Measurements from ENCODE around the gene OSBPL7.

The OSBPL7 gene

GRCh38 chr17:47847341-47848197, 26.0 kb upstream of the OSBPL7 start:
- DNase-seq (ENCODE audit: low spot score) = no peak

- DNase-seq (ENCODE audit: low spot score) = no peak
These were observed 25.2 kb upstream of the OSBPL7 start for GRCh38 chr17:47846716-47847340.

GRCh38 chr17:47845716-47846075, 24.1 kb upstream of the OSBPL7 start:
- no peak for DNase-seq (ENCODE audit: low spot score)

- no peak for DNase-seq (ENCODE audit: low spot score)
These were observed 23.5 kb upstream of the OSBPL7 start for GRCh38 chr17:47844814-47845715.

GRCh38 chr17:47844227-47844626, 22.6 kb upstream of the OSBPL7 start:
- DNase-seq (ENCODE audit: low spot score) = no peak

DNA sequence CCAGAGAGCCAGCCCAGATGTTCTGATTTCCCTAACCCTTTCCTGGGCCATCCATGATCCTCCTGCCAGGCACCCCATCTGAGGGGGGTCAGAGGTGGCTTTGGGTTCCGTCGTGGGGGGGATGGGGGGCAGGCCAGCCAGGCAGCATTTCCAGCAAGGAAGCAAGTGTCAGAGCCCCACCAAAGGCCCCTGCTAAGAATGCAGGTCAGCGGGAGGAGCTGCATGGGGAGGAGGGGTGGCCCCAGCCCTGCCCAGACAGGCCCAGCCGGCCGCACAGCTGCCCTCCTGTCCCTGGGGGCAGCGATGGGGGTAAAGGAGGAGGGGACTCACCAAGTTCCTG, 21.8 kb upstream of the OSBPL7 start:
- no peak for DNase-seq (ENCODE audit: low spot score)

DNA sequence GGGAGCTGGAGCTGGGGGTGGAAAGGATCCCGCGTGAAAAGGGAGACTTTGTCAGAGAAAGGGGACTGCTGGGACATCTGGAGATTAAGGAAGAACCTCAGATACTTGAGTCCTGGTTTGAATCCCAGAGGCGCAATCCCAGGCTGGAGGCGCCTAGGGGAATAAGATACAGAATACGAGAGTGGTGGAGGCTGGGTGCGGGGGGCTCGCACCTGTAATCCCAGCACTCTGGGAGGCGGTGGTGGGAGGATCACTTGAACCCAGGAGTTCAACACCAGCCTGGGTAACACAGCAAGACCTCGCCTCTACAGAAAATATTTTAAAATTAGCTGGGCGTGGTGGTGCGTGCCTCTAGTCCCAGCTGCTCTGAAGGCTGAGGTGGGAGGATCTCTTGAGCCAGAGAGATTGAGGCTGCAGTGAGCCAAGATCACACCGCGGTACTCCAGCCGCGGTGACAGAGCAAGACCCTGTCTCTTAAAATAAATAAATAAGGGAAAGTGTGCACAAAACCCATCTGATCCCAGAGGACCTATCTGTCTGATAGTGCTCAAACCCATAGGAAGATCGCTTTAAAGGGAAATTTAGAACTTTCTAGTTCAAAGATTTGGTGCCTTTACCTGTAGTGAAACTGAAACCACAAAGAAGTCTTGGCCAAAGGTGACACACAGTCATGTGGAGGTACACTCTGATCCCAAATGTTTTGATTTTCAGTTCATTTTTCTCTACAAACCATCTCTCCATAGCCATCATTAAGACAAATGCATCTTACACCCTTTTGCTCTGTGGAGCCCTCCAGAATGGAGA, 20.1 kb upstream of the OSBPL7 start:
- DNase-seq (ENCODE audit: low spot score) = no peak

- peak; percentile 81 for DNase-seq (ENCODE audit: low spot score)
These were observed 19.3 kb upstream of the OSBPL7 start, which contains the start of gene SCRN2 for GRCh38 chr17:47840742-47841487. TSS of gene SCRN2 (minus strand) at chr17:47841273. CDS start at chr17:47840843, 430 bp downstream.

DNA sequence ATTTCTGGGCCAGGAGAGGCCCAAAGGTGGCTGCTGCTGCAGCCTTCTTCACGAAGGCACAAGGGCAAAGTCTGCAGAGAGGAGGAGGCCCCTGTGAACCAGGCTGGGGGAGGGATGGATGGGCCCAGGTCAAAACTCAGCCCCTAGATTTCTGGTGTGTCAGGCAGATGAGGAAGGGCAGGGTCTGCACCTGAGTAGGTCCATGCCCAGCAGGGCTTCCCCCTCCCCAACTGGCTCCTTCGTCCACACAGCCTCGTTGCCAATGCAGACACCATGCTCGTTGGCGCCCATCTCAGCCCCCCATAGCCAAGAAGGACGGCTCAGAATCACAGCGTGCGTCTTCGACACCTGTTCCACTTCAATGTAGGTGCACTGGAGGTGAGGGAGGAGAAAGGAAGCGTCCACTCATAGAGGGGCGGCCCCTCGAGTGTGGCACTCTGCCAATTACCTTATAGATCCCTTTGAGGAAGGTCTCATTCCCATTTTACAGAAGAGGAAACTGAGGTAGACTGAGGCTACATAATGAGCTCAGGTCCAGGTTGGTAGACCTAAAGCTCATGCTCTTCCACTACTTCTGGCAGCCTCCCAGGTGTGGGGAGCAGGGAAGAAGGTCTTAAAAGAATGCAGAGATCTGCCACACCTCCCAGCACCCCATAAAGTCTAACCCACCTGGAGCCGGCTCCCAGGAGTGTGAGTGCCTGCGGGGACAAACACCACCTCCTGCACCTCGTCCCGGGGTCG, 18.6 kb upstream of the OSBPL7 start:
- DNase-seq (ENCODE audit: low spot score) = no peak

DNA sequence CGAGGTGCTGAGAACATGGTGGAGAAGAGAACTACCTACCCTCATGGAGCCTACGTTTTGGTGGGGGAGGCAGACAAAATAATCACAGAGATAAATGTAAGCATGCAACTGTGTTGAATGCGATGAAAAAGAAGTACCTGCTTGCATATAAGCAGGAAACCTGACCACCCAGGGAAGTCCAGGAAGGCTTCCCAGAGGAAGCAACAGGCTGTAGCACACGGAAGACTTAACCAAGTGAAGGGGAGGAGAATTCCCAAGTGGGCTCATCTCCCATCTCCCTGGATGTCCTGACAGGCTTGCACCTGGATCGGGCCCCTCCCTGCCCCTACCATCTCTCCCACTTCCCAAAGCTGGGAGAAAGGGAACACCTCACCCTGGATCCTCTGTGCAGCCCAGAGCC, 17.5 kb upstream of the OSBPL7 start:
- DNase-seq (ENCODE audit: low spot score) = no peak

DNA sequence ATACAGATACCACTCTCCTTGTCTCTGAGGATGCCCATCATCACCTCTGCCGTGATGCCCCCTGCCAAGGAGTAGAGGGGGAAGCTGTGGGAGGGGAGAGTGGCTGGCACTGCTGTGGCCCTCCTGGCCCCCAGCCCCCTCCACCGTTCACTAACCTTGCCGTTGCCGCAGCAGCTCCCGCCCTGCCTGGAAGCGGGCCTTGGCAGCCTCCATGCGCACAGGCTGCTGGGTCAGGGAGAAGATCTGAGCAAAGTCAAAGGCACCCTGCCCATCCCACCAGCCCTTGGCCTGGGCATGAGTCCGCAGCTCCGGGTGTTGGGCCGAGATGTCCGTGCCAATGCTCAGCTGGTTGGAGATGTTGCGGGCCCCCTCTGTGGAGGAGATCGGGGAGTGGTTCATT, 17.0 kb upstream of the OSBPL7 start:
- no peak for DNase-seq (ENCODE audit: low spot score)

GRCh38 chr17:47837401-47838039, 15.9 kb upstream of the OSBPL7 start:
- no peak for DNase-seq (ENCODE audit: low spot score)

GRCh38 chr17:47836601-47837000, 15.0 kb upstream of the OSBPL7 start:
- no peak for DNase-seq (ENCODE audit: low spot score)

- DNase-seq (ENCODE audit: low spot score) = no peak
These were observed 13.2 kb upstream of the OSBPL7 start for GRCh38 chr17:47834756-47835155.

- DNase-seq (ENCODE audit: low spot score) = no peak
These were observed 10.3 kb upstream of the OSBPL7 start for GRCh38 chr17:47831934-47832327.

DNA sequence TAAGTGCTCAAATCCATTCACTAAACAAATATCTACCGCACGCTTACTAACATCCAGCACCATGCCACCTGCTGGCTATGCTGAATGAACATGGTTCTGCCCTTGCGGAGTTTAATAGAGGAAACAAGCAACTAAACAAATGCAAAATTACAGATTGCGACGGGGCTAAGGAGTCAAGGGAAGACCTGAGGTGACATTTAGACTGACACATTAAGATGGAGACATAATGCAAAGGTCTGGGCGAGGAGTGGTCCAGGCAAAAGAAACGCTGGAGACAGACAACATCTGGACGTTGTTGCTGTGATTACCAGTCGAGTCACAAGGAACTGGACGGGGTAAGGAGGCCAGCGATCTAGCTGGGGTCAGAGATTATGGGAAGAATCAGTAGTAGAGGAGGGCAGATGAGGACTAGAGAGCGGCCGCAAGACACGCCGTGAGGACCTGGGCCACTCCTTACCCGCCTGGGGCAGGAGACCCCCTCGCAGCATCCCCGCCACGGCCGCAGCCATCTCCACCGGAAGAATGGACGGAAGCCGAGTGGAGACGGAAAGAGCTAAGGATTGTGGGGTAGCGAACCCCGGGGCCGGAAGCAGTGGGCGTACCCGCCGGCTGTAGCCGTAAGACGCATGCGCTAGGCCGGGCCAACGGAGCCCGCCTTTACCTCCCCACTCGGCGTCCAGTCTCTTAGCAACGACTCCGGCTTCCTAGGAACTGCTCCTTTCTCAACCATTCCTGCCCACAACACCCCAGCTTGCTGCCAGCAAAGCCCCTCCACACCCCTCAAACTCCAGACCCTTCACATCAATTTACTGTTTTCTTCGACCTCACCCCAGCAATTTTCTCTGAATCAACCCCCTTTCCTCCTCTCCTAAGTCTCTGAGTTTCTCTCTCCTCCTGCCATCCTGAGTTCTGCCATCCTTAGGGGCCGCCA, 9.7 kb upstream of the OSBPL7 start, which contains the start of the genes LRRC46 and MRPL10:
LRRC46 (plus strand) TSS at position 668 of the 931 bp plus-strand sequence. CDS start 320 bp downstream, outside the sequence.
MRPL10 (minus strand) TSS at position 539 of the 931 bp plus-strand sequence; CDS start at position 509, 30 bp downstream.
- peak; percentile 92 for DNase-seq (ENCODE audit: low spot score)

- no peak for DNase-seq (ENCODE audit: low spot score)
These were observed 8.9 kb upstream of the OSBPL7 start for GRCh38 chr17:47830396-47831002.

GRCh38 chr17:47829870-47830269, 8.3 kb upstream of the OSBPL7 start:
- DNase-seq (ENCODE audit: low spot score) = no peak

All from hematopoietic multipotent progenitor cell treated with erythropoietin and hydrocortisone succinate and interleukin-3 and kit ligand, for 17 days (in vitro differentiated cells).